ENCODE results near the gene DPH6. TPM values are rescaled to one million over a fixed set of nuclear protein-coding genes. Genes with fewer than 3 reads are reported as not detected.
"Not testable (repeated sequence)": the region's sequence is repeated elsewhere in the genome, so short reads cannot be mapped to it uniquely, and the experiment has no call there.

Gene DPH6
- total RNA-seq, 1 donor from 2014 or later: 30.2 TPM

- intact Hi-C loops (cut with DNase I): loop anchor here (10.0 kb wide), 1 partner anchor 371 kb away; no protein-coding TSS in a partner anchor
- no peak overlapping the region for H3K27ac ChIP-seq
- no peak overlapping the region for H3K4me3 ChIP-seq
- peaks cover 10% of the 10 kb centered on the region for H3K4me1 ChIP-seq
- no peak for DNase-seq (ENCODE audit: extremely low spot score in 2 of 2)
- H3K9me3 ChIP-seq: no peaks in the 10 kb centered on the region
- no peaks in the 10 kb centered on the region for H3K36me3 ChIP-seq
- TF ChIP-seq, protein P1, sequence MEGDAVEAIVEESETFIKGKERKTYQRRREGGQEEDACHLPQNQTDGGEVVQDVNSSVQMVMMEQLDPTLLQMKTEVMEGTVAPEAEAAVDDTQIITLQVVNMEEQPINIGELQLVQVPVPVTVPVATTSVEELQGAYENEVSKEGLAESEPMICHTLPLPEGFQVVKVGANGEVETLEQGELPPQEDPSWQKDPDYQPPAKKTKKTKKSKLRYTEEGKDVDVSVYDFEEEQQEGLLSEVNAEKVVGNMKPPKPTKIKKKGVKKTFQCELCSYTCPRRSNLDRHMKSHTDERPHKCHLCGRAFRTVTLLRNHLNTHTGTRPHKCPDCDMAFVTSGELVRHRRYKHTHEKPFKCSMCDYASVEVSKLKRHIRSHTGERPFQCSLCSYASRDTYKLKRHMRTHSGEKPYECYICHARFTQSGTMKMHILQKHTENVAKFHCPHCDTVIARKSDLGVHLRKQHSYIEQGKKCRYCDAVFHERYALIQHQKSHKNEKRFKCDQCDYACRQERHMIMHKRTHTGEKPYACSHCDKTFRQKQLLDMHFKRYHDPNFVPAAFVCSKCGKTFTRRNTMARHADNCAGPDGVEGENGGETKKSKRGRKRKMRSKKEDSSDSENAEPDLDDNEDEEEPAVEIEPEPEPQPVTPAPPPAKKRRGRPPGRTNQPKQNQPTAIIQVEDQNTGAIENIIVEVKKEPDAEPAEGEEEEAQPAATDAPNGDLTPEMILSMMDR (IDR thresholded peaks at IDR 0.05): no peak
- TF ChIP-seq POLR2A (IDR thresholded peaks at IDR 0.05) (no peak), POLR2AphosphoS5 (IDR thresholded peaks at IDR 0.05; ENCODE audit: insufficient read depth in 1 of 2, low read depth in 1 of 2) (no peak)
- no peaks in the 10 kb centered on the region for H3K27me3 ChIP-seq
These were observed 100.1 kb downstream of the DPH6 start for GRCh38 chr15:35445891-35446290.

DNA sequence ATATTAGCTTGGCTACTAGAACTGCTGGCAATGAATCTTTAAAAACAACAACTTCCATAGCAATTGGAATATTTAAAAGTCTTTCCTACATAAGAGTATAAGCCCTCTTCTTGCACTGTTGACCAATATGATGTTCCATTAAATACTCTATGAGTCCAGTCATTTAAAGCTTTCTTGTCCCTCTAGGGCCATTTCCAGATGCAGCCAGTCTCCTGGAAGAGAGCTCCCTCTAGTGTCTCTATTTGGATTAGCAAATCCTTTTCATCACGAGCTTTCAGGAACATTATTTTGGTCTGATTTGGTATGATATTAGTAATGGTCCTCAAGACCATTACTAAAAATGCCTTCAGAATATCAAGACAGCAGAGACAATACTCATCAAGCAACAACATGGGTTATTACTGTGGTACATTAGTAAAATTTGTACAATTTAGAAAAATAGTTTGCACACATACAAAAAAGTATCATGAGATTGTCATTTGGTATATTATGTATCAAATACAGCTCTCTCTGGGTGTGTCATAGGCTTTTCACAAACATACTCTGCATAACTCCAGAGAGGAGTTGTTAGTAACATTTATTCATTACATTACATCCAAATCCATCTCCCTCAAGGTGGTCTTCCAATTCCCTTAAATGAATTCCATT lies 101.3 kb downstream of the DPH6 start:
- Histone ChIP-seq H3K4me1 (peaks cover under 1% of the 10 kb centered on the region), H3K4me3 (no peak overlapping the region), H3K27ac (no peak overlapping the region), H3K9me3 (no peaks in the 10 kb centered on the region), H3K27me3 (no peaks in the 10 kb centered on the region), H3K36me3 (no peaks in the 10 kb centered on the region)
- no peak for DNase-seq (ENCODE audit: extremely low spot score in 2 of 2)
- TF ChIP-seq POLR2AphosphoS5 (IDR thresholded peaks at IDR 0.05; ENCODE audit: insufficient read depth in 1 of 2, low read depth in 1 of 2) (no peak), POLR2A (IDR thresholded peaks at IDR 0.05) (no peak)
- TF ChIP-seq, protein P1 (IDR thresholded peaks at IDR 0.05): peak; percentile 50 to 62 (median 61)
- intact Hi-C loops (cut with DNase I): loop anchor here (10.0 kb wide), 1 partner anchor 370 kb away; no protein-coding TSS in a partner anchor

- DNase-seq (ENCODE audit: extremely low spot score in 2 of 2): no peak
- no peak for TF ChIP-seq POLR2A (IDR thresholded peaks at IDR 0.05)
- TF ChIP-seq, protein P1 (IDR thresholded peaks at IDR 0.05): no peak
- TF ChIP-seq POLR2AphosphoS5 (IDR thresholded peaks at IDR 0.05; ENCODE audit: insufficient read depth in 1 of 2, low read depth in 1 of 2): no peak
- intact Hi-C loops (cut with DNase I): loop anchor here (10.0 kb wide), 1 partner anchor 369 kb away; no protein-coding TSS in a partner anchor
- Histone ChIP-seq H3K9me3 (no peaks in the 10 kb centered on the region), H3K4me3 (no peak overlapping the region), H3K27me3 (no peaks in the 10 kb centered on the region), H3K4me1 (no peaks in the 10 kb centered on the region), H3K36me3 (no peaks in the 10 kb centered on the region), H3K27ac (no peak overlapping the region)
These were observed 102.6 kb downstream of the DPH6 start for GRCh38 chr15:35443376-35443775.

DNA sequence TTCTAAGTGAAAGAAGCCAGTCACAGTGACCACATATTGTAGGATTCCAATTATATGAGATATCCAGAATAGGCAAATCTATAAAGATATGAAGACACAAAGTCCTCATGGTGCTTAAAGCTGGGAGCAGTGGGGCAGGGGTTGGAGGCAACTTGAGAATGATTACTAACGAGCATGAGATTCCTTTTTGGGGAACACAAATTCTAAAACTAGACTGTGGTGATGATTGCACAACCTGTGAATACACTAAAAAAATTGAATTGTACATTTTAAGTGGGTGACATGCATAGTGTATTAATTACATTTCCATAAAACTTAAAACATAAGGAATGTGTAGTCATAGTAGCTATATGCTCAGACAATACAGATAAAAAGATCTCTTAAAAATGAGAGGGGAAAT lies 103.2 kb downstream of the DPH6 start:
- Histone ChIP-seq H3K4me3 (no peak overlapping the region), H3K9me3 (no peaks in the 10 kb centered on the region), H3K4me1 (no peaks in the 10 kb centered on the region), H3K27ac (no peak overlapping the region), H3K27me3 (no peaks in the 10 kb centered on the region), H3K36me3 (no peaks in the 10 kb centered on the region)
- DNase-seq (ENCODE audit: extremely low spot score in 2 of 2): no peak
- no peak for TF ChIP-seq POLR2AphosphoS5 (IDR thresholded peaks at IDR 0.05; ENCODE audit: insufficient read depth in 1 of 2, low read depth in 1 of 2)
- TF ChIP-seq, protein P1 (IDR thresholded peaks at IDR 0.05): no peak
- TF ChIP-seq POLR2A (IDR thresholded peaks at IDR 0.05): no peak
- intact Hi-C loops (cut with DNase I): loop anchor here (10.0 kb wide), 1 partner anchor 368 kb away; no protein-coding TSS in a partner anchor

DNA sequence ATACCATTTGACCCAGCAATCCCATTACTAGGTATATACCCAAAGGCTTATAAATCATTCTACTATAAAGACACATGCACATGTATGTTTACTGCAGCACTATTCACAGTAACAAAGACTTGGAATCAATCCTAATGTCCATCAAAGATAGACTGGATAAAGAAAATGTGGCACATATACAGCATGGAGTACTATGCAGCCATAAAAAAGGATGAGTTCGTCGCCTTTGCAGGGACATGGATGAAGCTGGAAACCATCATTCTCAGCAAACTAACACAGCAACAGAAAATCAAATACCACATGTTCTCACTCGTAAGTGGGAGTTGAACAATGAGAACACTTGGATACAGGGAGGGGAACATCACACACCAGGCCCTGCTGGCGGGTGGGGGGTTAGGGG lies 104.7 kb downstream of the DPH6 start:
- H3K9me3 ChIP-seq; DNase-seq (ENCODE audit: extremely low spot score in 2 of 2); H3K27me3 ChIP-seq; H3K27ac ChIP-seq; H3K4me3 ChIP-seq; H3K36me3 ChIP-seq; H3K4me1 ChIP-seq: not testable (repeated sequence)
- intact Hi-C loops (cut with DNase I): loop anchor here (10.0 kb wide), 1 partner anchor 366 kb away; no protein-coding TSS in a partner anchor

Measured in vagina (tissue), 2 donors.